Liver (tissue), 9 donors: ENCODE data around the gene IQSEC1. TPM values are rescaled to one million over a fixed set of nuclear protein-coding genes. Genes with fewer than 3 reads are reported as not detected.

Experiments used
- DNase-seq: peaks from one replicate; pipeline ENCODE4 v3.0.0-alpha.2; 2017; ENCODE audit warnings: low spot score
- H3K27ac ChIP-seq, 2 donors: one replicate each; pipeline ENCODE4 v1.7.0; 2013; ENCODE audit warnings: inconsistent platforms in 2 of 2, low read length in 2 of 2, control low read depth in 1 of 2, low read depth in 1 of 2, mild to moderate bottlenecking in 1 of 2
- H3K27me3 ChIP-seq, 4 donors: one replicate each; pipeline versions ENCODE4 v1.6.1 to v1.7.0; 2013; ENCODE audit warnings: low read length in 3 of 4, inconsistent platforms in 1 of 4, mild to moderate bottlenecking in 1 of 4, moderate library complexity in 1 of 4; ENCODE audit not compliant: control insufficient read depth in 4 of 4, insufficient read depth in 4 of 4
- H3K36me3 ChIP-seq, 4 donors: one replicate each; pipeline versions ENCODE4 v1.6.1 to v1.7.0; 2013; ENCODE audit warnings: low read length in 3 of 4, mild to moderate bottlenecking in 3 of 4, low read depth in 1 of 4, moderate library complexity in 1 of 4; ENCODE audit not compliant: control insufficient read depth in 4 of 4, insufficient read depth in 3 of 4
- H3K4me1 ChIP-seq, 4 donors: one replicate each; pipeline versions ENCODE4 v1.6.1 to v1.7.0; 2013; ENCODE audit warnings: low read length in 3 of 4, mild to moderate bottlenecking in 3 of 4, moderate library complexity in 1 of 4; ENCODE audit not compliant: control insufficient read depth in 4 of 4, insufficient read depth in 4 of 4
- H3K4me3 ChIP-seq, 3 donors: one replicate each; pipeline versions ENCODE4 v1.6.1 to v1.7.0; 2013; ENCODE audit warnings: low read length in 3 of 3, control low read depth in 1 of 3, low read depth in 1 of 3, mild to moderate bottlenecking in 1 of 3
- H3K9ac ChIP-seq, 2 donors: one replicate each; pipeline ENCODE4 v1.7.0; 2013; ENCODE audit warnings: low read length in 2 of 2, mild to moderate bottlenecking in 2 of 2, moderate library complexity in 2 of 2, control low read depth in 1 of 2, low read depth in 1 of 2
- H3K9me3 ChIP-seq, 4 donors: one replicate each; pipeline versions ENCODE4 v1.6.1 to v1.7.0; 2013; ENCODE audit warnings: low read length in 3 of 4; ENCODE audit not compliant: control insufficient read depth in 4 of 4
- EGR1 ChIP-seq, 2 donors: IDR thresholded peaks; 2 replicates each; pipeline ENCODE4 v1.6.1; 2016 to 2018; ENCODE audit warnings: antibody characterized with exemption in 2 of 2, low read depth in 2 of 2
- FOXA1 ChIP-seq: IDR thresholded peaks from 2 replicates; pipeline ENCODE4 v1.6.1; 2016; ENCODE audit warnings: antibody characterized with exemption
- FOXA2 ChIP-seq: IDR thresholded peaks from 2 replicates; pipeline ENCODE4 v1.6.1; 2016; ENCODE audit warnings: antibody characterized with exemption
- HNF4A ChIP-seq, 2 donors: conservative IDR thresholded peaks; 2 replicates each; pipeline ENCODE4 v1.6.1; 2016; ENCODE audit warnings: antibody characterized with exemption in 2 of 2, mild to moderate bottlenecking in 2 of 2
- HNF4G ChIP-seq: IDR thresholded peaks from 2 replicates; pipeline ENCODE4 v1.6.1; 2016; ENCODE audit warnings: antibody characterized with exemption
- JUND ChIP-seq, 2 donors: IDR thresholded peaks; 2 replicates each; pipeline ENCODE4 v1.6.1; 2016; ENCODE audit warnings: antibody characterized with exemption in 2 of 2
- RAD21 ChIP-seq, 2 donors: IDR thresholded peaks; 2 replicates each; pipeline ENCODE4 v1.6.1; 2016; ENCODE audit warnings: antibody characterized with exemption in 2 of 2, mild to moderate bottlenecking in 2 of 2
- RXRA ChIP-seq, 2 donors: IDR thresholded peaks; 2 replicates each; pipeline ENCODE4 v1.6.1; 2017 to 2018; ENCODE audit warnings: antibody characterized with exemption in 2 of 2, mild to moderate bottlenecking in 1 of 2
- SP1 ChIP-seq: IDR thresholded peaks from 2 replicates; pipeline ENCODE4 v1.6.1; 2018; ENCODE audit warnings: antibody characterized with exemption, mild to moderate bottlenecking
- TAF1 ChIP-seq: conservative IDR thresholded peaks from 2 replicates; pipeline ENCODE4 v1.6.1; 2016; ENCODE audit warnings: antibody characterized with exemption, mild to moderate bottlenecking
- YY1 ChIP-seq: IDR thresholded peaks from 2 replicates; pipeline ENCODE4 v1.6.1; 2016; ENCODE audit warnings: antibody characterized with exemption, mild to moderate bottlenecking
- WGBS: extraction: QIAGEN DNeasy Blood & Tissue Kit; methylation state at CpG from one replicate; pipeline ENCODE4 v1.1.7; 2013; 5-methylcytosine and 5-hydroxymethylcytosine counted together
- polyA plus RNA-seq, 2 donors: library from polyadenylated mRNA; stranded (reverse) in 1 of 2; unstranded in 1 of 2; fragments of 200-250 nt in 1 of 2; fragments of >200 nt in 1 of 2; fragmentation: Nextera tagmentation in 1 of 2; extraction: Ambion mirVana in 1 of 2; gene quantifications; one replicate each; pipeline versions ENCODE4 v1.2.1 to v1.2.3, GENCODE V29; 2013 to 2015
- total RNA-seq, 2 donors: library from RNA; depleted of rRNA; stranded (reverse); fragments of >200 nt; gene quantifications; one replicate each; pipeline ENCODE4 v1.2.3, GENCODE V29; 2014
- TF ChIP-seq, protein P1 (sequence below): IDR thresholded peaks from 2 replicates; pipeline ENCODE4 v1.6.1; 2016; ENCODE audit warnings: antibody characterized with exemption
- TF ChIP-seq, protein P2 (sequence below): IDR thresholded peaks from 2 replicates; pipeline ENCODE4 v1.6.1; 2016; ENCODE audit warnings: antibody characterized with exemption
- TF ChIP-seq, protein P3 (sequence below): IDR thresholded peaks from 2 replicates; pipeline ENCODE4 v1.6.1; 2016; ENCODE audit warnings: antibody characterized with exemption
- TF ChIP-seq, protein P4 (sequence below): IDR thresholded peaks from 2 replicates; pipeline ENCODE4 v1.6.1; 2016; ENCODE audit warnings: antibody characterized with exemption, mild to moderate bottlenecking
- donor health status: healthy.
- donor health status: healthy.
- donor health status: healthy.
- donor health status: healthy.
- donor health status: healthy.

The IQSEC1 gene
- total and polyA plus RNA-seq, 4 donors: 12.7 to 56.0 (median 36.2) TPM

DNA sequence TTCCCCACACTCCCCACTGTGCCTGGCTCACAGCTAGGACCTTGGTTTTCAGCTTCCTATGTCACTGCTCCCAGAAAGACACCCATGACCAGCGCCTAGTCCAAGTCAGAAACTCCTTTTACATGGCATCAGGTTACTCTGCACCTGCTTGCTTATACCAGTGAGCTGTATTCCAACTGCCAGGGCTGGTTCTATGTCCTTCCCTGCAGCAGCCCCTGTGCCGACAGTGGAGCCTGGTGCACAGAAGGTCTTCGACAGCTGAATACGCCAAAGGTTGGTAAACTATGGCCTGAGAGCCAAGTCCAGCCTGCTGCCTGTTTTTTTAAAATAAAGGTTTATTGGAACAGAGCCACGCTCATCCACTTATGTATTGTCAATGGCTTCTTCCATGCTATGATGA, 102.5 kb downstream of the IQSEC1 start (continued):
- TF ChIP-seq, protein P1, sequence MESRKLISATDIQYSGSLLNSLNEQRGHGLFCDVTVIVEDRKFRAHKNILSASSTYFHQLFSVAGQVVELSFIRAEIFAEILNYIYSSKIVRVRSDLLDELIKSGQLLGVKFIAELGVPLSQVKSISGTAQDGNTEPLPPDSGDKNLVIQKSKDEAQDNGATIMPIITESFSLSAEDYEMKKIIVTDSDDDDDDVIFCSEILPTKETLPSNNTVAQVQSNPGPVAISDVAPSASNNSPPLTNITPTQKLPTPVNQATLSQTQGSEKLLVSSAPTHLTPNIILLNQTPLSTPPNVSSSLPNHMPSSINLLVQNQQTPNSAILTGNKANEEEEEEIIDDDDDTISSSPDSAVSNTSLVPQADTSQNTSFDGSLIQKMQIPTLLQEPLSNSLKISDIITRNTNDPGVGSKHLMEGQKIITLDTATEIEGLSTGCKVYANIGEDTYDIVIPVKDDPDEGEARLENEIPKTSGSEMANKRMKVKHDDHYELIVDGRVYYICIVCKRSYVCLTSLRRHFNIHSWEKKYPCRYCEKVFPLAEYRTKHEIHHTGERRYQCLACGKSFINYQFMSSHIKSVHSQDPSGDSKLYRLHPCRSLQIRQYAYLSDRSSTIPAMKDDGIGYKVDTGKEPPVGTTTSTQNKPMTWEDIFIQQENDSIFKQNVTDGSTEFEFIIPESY: no peak
- no peak for TF ChIP-seq EGR1 (IDR thresholded peaks at IDR 0.05; ENCODE audit: low read depth in 2 of 2)
- TF ChIP-seq TAF1: no peak
- no peak for TF ChIP-seq FOXA2

DNA sequence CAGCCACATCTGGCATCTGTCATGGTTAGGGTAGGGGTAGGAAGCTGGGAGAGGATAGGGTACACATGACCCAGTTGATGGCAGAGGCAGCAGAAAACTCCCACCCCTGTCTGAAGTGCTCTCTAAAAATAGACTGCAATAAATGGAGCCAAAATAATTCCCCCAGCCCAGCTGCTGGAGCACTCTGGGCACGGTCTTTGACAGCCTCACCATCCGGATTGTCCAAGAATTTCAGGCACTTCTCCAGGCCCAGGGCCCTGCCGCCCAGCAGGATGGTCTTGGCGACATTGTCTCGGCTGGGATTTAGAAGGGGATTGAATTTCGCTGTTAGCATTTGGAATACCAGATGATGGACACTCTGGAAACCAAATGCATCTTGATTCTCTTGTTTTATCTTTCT, 103.7 kb downstream of the IQSEC1 start:
- H3K36me3 ChIP-seq: no peaks in the 10 kb centered on the region
- H3K4me3 ChIP-seq: no peak overlapping the region
- no peaks in the 10 kb centered on the region for H3K9me3 ChIP-seq
- 89% methylated on average over 6 of the region's 6 CpGs for WGBS
- no peak overlapping the region for H3K9ac ChIP-seq
- no peak overlapping the region for H3K27ac ChIP-seq
- peaks cover 14 to 49% (median 40%) of the 10 kb centered on the region in 4 donors for H3K4me1 ChIP-seq
- DNase-seq: no peak
- no peaks in the 10 kb centered on the region for H3K27me3 ChIP-seq
- TF ChIP-seq FOXA1 (no peak), HNF4G (no peak), EGR1 (IDR thresholded peaks at IDR 0.05; ENCODE audit: low read depth in 2 of 2) (no peak)
- TF ChIP-seq, protein P2, sequence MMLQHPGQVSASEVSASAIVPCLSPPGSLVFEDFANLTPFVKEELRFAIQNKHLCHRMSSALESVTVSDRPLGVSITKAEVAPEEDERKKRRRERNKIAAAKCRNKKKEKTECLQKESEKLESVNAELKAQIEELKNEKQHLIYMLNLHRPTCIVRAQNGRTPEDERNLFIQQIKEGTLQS: no peak

DNA sequence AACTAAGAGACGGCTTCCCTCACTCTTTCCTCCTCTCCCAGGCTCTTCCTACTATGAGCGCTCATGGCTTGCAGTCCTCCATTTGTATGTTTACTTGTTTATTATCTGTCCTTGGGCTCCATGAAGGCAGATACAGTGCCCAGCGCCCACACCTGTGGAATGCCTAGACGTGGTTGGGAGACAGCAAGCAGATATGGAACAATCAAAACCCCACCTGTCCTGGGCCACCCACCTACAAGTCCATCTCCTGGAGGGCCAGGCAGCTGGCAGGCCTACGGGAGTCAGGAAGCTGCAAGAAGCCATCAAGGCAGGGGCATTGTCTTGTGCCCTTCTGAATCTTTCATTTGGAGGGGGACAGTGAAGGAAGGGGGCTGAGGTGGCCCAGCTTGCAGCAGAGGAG, 104.7 kb downstream of the IQSEC1 start:
- Histone ChIP-seq H3K9me3 (no peaks in the 10 kb centered on the region), H3K9ac (no peak overlapping the region), H3K27ac (no peak overlapping the region), H3K36me3 (no peaks in the 10 kb centered on the region), H3K4me3 (no peak overlapping the region), H3K4me1 (peaks cover 21 to 59% (median 50%) of the 10 kb centered on the region in 4 donors), H3K27me3 (no peaks in the 10 kb centered on the region)
- TF ChIP-seq, protein P3, sequence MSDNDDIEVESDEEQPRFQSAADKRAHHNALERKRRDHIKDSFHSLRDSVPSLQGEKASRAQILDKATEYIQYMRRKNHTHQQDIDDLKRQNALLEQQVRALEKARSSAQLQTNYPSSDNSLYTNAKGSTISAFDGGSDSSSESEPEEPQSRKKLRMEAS: no peak
- TF ChIP-seq SP1: no peak
- no peak for TF ChIP-seq FOXA1
- TF ChIP-seq JUND (IDR thresholded peaks at IDR 0.05): no peak
- TF ChIP-seq YY1: no peak
- TF ChIP-seq RAD21 (IDR thresholded peaks at IDR 0.05): no peak
- TF ChIP-seq RXRA (IDR thresholded peaks at IDR 0.05): no peak
- TF ChIP-seq, protein P2: no peak
- TF ChIP-seq, protein P4, sequence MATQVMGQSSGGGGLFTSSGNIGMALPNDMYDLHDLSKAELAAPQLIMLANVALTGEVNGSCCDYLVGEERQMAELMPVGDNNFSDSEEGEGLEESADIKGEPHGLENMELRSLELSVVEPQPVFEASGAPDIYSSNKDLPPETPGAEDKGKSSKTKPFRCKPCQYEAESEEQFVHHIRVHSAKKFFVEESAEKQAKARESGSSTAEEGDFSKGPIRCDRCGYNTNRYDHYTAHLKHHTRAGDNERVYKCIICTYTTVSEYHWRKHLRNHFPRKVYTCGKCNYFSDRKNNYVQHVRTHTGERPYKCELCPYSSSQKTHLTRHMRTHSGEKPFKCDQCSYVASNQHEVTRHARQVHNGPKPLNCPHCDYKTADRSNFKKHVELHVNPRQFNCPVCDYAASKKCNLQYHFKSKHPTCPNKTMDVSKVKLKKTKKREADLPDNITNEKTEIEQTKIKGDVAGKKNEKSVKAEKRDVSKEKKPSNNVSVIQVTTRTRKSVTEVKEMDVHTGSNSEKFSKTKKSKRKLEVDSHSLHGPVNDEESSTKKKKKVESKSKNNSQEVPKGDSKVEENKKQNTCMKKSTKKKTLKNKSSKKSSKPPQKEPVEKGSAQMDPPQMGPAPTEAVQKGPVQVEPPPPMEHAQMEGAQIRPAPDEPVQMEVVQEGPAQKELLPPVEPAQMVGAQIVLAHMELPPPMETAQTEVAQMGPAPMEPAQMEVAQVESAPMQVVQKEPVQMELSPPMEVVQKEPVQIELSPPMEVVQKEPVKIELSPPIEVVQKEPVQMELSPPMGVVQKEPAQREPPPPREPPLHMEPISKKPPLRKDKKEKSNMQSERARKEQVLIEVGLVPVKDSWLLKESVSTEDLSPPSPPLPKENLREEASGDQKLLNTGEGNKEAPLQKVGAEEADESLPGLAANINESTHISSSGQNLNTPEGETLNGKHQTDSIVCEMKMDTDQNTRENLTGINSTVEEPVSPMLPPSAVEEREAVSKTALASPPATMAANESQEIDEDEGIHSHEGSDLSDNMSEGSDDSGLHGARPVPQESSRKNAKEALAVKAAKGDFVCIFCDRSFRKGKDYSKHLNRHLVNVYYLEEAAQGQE: no peak
- TF ChIP-seq HNF4A (conservative IDR thresholded peaks at IDR 0.05): no peak
- TF ChIP-seq FOXA2: no peak
- TF ChIP-seq TAF1: no peak
- no peak for DNase-seq
- 89% methylated on average over 5 of the region's 5 CpGs for WGBS
